ENCODE results near the gene ZFAND4.
"Not testable (repeated sequence)": the region's sequence is repeated elsewhere in the genome, so short reads cannot be mapped to it uniquely, and the experiment has no call there.

The ZFAND4 gene

GRCh38 chr10:45640049-45640448 lies 32.5 kb downstream of the ZFAND4 start:
- FAIRE-seq: no peak

DNA sequence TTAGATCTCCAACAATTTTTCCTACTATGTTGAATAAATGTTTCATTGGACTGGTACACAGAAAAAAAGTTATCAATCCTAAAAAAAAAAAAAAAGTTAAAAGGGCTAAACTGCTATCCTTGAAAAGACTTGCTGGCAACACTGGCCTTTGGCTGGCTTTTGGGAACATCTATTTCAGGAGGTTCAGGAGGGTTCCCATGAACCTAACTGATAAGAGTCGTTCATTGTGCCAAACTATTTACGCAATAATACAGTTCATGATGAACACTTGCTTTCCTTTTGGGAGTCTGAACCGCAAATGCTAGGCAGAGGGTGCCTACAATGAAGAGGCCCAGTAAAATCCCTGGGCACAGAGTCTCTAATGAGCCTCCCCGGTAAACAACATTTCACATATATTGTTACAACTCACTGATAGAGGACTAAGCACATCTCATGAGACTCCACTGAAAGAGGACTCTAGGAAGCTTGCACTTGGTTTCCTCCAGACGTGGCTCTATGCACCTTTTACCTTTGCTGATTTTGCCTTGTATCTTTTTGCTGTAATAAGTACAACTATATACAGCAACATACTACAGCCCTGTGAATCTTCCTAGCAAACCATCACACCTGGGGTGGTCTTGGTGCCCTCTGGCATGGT lies 45.0 kb downstream of the ZFAND4 start:
- FAIRE-seq: no peak

- no peak for FAIRE-seq
These were observed 46.7 kb downstream of the ZFAND4 start for GRCh38 chr10:45625879-45626278.

- peak; percentile 5 for FAIRE-seq
These were observed 47.8 kb downstream of the ZFAND4 start for GRCh38 chr10:45624724-45625123.

DNA sequence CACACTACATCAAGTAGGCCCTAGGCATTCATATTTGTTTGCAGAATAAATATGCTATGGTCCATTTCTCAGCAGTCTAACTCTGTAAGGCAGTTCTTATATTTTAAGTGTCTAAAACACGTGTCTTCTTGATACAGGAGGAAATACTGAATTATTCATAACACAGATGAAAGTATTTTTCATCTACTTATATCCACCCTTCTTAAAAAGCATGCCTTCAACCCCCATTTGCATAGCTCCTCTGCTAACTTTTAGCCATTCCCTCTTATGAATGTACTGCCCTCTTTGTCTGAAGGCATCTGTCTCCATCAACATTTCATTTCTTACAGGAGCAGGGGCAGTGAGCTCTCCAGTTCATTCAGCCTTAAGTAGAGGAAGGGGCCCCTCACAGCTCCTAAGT lies 57.7 kb downstream of the ZFAND4 start:
- no peak for FAIRE-seq

DNA sequence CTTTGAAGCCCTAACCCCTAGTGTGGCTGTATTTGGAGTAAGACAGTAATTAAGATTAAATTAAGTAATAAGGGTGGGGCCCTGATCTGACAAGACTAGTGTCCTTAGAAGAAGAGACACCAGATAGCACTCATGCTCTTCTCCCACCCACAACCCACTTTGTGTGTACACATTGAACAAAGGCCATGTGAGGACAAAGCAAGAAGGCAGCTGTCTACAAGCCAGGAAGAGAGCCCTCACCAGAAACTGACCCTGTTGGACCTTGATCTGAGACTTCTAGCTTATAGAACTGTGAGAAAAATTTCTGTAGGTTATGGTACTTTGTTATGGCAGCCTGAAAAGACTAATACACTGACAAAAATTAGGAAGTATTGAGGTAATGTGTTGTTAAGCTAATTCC lies 59.8 kb downstream of the ZFAND4 start:
- FAIRE-seq: no peak

DNA sequence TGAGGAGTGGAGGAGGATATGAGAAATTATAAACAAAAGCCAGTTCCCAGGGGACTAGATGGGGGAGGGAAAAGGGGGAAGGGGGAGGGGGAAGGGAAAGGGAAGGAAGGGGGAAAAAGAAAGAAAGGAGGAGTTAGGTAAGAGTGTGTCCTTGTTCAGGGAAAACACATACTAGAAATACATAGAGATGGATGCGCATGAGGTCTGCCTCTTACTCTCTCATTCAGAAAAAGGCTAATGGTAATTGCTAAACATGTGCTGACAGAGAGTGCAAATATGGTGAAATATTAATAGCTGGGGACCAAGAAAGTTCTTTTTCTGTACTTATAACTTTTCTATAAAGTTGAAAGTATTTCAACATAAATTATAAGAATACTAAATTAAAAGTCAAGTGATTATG lies 64.5 kb downstream of the ZFAND4 start:
- FAIRE-seq: no peak

GRCh38 chr10:45607276-45607675 lies 65.3 kb downstream of the ZFAND4 start:
- FAIRE-seq: no peak

- no peak for FAIRE-seq
These were observed 69.7 kb downstream of the ZFAND4 start for GRCh38 chr10:45602836-45603235.

GRCh38 chr10:45602082-45602730 lies 70.4 kb downstream of the ZFAND4 start:
- FAIRE-seq: no peak

DNA sequence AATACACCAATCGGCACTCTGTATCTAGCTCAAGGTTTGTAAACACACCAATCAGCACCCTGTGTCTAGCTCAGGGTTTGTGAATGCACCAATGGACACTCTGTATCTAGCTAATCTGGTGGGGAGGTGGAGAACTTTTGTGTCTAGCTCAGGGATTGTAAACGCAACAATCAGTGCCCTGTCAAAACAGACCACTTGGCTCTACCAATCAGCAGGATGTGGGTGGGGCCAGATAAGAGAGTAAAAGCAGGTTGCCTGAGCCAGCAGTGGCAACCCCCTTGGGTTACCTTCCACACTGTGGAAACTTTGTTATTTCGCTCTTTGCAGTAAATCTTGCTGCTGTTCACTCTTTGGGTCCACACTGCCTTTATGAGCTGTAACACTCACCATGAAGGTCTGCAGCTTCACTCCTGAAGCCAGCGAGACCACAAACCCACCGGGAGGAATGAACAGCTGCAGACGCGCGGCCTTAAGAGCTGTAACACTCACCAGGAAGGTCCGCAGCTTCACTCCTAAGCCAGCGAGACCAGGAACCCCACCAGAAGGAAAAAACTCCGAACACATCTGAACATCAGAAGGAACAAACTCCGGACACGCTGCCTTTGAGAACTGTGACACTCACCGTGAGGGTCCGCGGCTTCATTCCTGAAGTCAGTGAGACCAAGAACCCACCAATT lies 71.2 kb downstream of the ZFAND4 start:
- not testable (repeated sequence) for FAIRE-seq

DNA sequence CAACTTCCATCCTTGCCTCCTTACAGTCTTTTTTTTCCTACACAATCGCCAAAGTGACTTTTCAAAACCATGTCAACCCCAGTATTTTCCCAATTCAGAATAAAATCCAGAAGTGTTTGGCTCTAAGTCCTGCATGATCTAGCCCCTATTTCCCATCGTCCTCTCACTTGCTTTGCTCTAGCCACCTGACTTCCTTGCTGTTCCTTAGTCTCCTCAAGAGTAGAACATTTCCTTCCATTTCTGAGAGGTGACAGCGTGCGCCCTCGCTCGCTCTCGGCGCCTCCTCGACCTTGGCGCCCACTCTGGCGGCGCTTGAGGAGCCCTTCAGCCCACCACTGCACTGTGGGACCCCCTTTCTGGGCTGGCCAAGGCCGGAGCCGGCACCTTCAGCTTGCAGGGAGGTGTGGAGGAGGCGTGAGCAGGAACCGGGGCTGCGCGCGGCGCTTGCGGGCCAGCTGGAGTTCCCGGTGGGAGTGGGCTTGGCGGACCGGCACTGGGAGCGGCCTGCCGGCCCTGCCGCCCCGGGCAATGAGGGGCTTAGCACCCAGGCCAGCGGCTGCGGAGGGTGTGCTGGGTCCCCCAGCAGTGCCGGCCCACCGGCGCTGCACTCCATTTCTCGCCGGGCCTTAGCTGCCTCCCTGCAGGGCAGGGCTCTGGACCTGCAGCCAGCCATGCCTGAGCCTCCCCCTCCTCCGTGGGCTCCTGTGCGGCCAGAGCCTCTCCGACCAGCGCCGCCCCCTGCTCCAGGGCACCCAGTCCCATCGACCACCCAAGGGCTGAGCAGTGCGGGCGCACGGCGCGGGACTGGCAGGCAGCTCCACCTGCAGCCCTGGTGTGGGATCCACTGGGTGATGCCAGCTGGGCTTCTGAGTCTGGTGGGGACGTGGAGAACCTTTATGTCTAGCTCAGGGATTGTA lies 72.0 kb downstream of the ZFAND4 start:
- FAIRE-seq: not testable (repeated sequence)

DNA sequence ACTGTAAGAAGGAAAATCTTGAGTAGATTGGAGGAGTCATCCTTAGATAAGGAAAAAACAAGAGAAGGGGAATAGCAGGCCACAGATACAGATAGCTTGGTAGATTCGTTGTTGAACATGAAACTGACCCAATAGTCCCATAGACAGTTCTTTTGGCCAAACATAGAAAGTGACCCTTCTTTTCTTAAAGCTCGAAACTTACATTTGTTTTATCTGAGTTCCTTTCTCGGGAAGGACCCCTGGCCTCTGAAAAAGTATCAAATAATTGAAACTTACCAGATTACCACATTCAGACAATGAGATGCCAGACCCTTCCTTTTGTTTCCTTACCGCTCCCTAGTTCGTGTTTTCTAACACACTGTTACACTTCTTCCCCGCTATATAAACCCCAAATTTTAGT lies 72.9 kb downstream of the ZFAND4 start:
- FAIRE-seq: no peak

DNA sequence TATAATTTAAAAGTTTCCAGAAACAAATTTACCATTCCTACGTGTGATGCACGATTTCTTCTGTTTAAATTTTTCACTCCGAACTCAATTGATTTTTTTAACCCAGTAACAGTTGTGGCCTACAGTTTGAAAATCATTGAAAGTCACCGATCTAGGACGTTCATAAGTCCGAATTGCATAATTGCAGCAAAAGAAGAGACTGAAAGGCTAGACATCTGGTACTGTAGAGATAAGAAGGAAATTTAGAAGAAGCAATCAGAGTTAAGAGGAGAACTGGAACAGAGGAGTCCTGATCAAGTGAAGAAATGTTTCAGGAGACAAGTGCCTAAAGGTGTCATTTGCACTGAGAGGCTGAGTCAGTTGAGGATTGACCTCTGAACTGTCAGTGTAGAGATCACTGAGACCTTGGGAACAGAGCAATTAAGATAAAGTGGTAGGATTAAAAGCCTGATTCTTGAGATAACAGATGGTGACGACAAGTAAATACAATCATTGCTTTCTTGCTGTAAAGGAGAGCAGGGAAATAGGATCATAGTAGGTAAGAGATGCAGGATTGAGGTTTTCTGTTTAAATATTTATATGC lies 73.5 kb downstream of the ZFAND4 start:
- no peak for FAIRE-seq

DNA sequence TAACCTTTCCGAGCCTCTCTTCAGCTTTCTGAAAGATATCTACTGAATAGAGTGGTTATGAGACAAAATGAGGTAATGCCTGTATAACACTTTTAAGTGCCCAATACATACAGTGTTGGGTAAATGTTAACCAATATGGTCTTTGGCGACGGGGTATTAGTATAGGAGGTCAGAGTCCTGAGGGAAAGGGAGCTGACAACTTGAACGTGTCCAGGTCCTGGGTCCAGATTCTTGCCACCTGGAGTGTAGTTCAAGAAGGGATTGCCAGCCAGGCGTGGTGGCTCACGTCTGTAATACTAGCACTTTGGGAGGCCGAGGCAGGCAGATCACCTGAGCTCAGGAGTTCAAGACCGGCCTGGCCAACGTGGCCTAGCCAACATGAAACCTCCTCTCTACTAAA lies 76.0 kb downstream of the ZFAND4 start:
- no peak for FAIRE-seq

DNA sequence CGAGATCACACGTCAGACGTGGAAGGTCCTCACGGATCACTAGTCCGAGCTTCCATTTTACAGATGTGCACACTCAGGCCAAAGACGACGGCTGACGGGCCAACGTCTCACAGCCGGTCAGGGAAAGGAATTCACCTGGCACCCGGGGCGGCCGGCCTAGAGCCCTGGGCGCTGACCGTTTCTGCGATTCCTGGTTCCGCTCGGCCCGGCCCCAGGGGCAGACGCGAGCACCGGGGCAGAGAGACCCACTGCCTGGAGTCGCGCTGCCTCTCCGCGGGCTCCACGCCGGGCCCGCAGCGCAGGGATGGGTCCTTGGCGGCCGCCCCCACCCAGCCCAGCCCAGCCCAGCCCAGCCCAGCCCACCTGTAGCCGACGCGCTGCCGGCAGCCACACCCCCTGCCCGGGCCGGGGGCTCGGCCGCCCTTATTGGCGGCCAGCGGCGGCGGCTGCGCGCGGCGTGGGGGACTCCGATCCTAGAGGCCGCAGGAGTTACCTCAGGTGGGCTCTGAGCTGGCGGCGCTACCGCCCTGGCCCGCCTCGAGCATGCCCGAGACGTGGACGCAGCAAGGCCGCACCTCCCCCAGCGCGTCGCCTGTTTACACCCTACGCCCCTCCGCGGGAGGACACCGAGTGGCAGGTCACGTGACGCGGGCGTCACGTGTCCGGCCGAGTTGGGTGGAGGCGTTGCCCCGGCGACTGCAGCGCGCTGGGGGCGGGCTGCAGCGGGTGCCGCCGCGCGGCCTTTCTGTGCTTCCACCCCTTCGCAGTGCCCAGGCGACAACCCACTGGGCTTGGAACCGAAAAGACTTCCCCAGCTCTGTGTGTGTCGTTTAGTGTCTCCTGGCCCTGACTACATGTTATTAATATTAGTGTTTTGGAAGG lies 78.1 kb downstream of the ZFAND4 start:
- no peak for FAIRE-seq

GRCh38 chr10:45593938-45594275 lies 78.7 kb downstream of the ZFAND4 start:
- FAIRE-seq: peak; percentile 9

GRCh38 chr10:45592926-45593325 lies 79.6 kb downstream of the ZFAND4 start:
- no peak for FAIRE-seq

DNA sequence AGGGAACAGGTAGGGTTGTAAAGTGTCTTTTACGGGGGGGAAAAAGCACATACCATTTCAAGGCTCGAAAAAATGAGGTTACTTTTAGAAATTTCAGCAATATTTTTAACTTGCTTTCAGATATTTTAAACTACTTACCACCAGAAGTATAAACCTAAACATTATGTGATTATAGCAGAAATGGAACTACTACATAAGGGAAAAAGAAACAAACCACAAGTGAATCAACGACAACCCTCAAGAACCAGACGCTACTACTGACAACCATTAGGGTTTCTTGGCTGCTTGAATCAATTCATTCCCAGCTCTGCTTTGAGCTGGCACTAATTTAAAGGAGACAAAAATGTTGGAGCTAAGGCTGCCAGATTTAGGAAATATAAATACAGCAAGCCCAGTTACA lies 80.1 kb downstream of the ZFAND4 start:
- no peak for FAIRE-seq

GRCh38 chr10:45591280-45591679 lies 81.3 kb downstream of the ZFAND4 start:
- no peak for FAIRE-seq

GRCh38 chr10:45589868-45590267 lies 82.7 kb downstream of the ZFAND4 start:
- no peak for FAIRE-seq

DNA sequence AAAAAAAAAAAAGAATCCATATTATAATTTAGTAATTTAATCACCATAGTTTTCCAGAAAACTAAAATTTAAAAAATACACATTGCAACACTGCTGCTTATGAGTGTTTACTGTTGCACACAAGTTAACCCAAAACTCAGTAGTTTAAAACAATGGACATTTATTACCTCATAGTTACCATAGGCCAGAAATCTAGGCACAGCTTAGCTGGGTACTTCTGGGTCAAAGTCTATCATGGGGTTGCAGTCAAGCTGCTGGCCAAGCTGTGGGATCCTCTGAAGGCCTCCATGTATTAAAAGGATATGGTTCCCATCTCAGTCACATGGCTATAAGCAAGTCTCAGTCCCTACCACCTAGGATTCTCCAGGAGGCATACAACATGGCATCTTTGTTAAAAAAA lies 83.6 kb downstream of the ZFAND4 start:
- no peak for FAIRE-seq

All from islet of Langerhans (tissue), 1 donor.